Upper lobe of right lung (tissue), 1 donor: ENCODE data around the gene LARP1B. TPM values are rescaled to one million over a fixed set of nuclear protein-coding genes. Genes with fewer than 3 reads are reported as not detected.
"Not testable (repeated sequence)": the region's sequence is repeated elsewhere in the genome, so short reads cannot be mapped to it uniquely, and the experiment has no call there.

Experiments
- ATAC-seq: fragments of 200-7000 bp; cut with Tn5 transposase; one replicate; pipeline ENCODE4 v1.9.1; 2020; ENCODE audit warnings: mild to moderate bottlenecking, moderate library complexity
- DNase-seq: peaks from one replicate; pipeline ENCODE4 v3.0.0-alpha.2; 2020
- H3K27ac ChIP-seq: fragments of 200-600 bp; one replicate; pipeline ENCODE4 v1.8.0; 2022
- H3K27me3 ChIP-seq: fragments of 200-600 bp; one replicate; pipeline ENCODE4 v1.8.0; 2022; ENCODE audit warnings: mild to moderate bottlenecking
- H3K36me3 ChIP-seq: fragments of 200-600 bp; one replicate; pipeline ENCODE4 v1.8.0; 2022
- H3K4me1 ChIP-seq: fragments of 200-600 bp; one replicate; pipeline ENCODE4 v1.8.0; 2022
- H3K4me3 ChIP-seq: fragments of 200-600 bp; one replicate; pipeline ENCODE4 v1.8.0; 2022; ENCODE audit warnings: mild to moderate bottlenecking
- H3K9me3 ChIP-seq: fragments of 200-600 bp; one replicate; pipeline ENCODE4 v1.8.0; 2022
- intact Hi-C: fragments of 100-400 bp; cut with DNase I; formaldehyde crosslinking; loops from one replicate; pipeline ENCODE4 v1.11.0; 2022
- long read RNA-seq: library from polyadenylated mRNA; unstranded; transcript quantifications from one replicate; pipeline ENCODE4 v2.0.0, GENCODE V29; 2021
- total RNA-seq: library from RNA; stranded (reverse); fragmentation: NEBNext Ultra II Directional; extraction: Animal tissue kit (Norgen Biotek cat#: 25700); gene quantifications from one replicate; pipeline ENCODE4 v1.2.1, GENCODE V29; 2021
- TF ChIP-seq, protein P1 (sequence below): fragments of 200-600 bp; IDR thresholded peaks from one replicate; pipeline ENCODE4 v1.8.0; 2022; ENCODE audit warnings: antibody characterized with exemption
- donor health status: DM: no; HTN: yes; CAD: no; lungs with severe emphysema.

The LARP1B gene
- 16.8 TPM for total RNA-seq
- long read RNA-seq, partial matches to known transcripts: 2 of 19 reads
- long read RNA-seq, other reads (novel, unspliced or antisense): 9 of 19 reads

DNA sequence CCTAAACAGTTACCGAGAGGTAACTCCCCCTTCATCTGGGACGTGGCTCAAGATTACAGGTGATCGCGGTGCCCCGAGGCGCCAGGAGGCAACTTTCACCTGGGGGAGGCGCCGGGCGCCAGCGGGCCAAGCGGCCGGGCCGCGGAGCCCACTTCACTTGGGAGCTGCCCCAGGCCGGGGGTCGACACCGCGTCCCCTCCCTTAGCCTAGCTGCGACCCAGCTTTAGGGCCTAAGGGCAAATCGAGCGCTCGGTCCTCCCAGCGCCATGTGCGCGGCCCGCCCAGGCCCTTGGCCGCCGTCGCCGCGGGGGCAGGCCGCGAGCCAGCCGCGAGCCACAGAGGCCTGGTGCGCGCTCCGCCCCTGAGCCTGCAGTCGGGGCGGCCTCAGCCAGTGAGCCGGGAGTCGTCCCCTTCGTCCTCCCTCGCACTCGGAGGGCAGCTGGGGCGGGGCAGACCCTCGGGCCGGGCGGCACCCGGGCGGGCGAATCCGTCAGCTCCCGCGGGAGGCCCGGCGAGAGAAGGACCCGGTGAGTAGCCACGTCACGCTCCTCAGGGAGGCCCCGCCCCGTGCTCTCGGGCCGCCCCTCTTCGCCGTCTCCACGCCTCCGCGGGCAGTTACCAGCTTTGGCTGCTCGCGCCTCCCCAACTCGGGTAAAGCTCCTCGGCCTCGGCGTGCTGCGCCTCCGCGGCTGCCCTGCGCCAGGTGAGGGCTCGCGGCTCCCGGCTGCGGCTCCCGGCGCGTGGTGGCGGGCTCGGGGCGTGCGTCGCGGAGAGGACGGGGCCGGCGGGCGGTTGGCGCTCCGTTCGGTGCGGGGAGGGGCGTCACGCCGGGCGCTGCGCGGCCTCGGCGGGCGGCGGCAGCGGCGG, at the start of gene LARP1B:
LARP1B (plus strand) TSS at position 614 of the 867 bp plus-strand sequence. CDS start 13,640 bp downstream, outside the sequence.
- intact Hi-C loops: no loop called here
- Histone ChIP-seq H3K9me3 (no peaks in the 10 kb centered on the region), H3K27me3 (no peaks in the 10 kb centered on the region), H3K4me3 (peak within 1 kb of the TSS; percentile 72), H3K36me3 (no peaks in the 10 kb centered on the region), H3K27ac (peak within 1 kb of the TSS; percentile 97), H3K4me1 (no peaks in the 10 kb centered on the region)
- peak; percentile 99 for DNase-seq
- TF ChIP-seq, protein P1, sequence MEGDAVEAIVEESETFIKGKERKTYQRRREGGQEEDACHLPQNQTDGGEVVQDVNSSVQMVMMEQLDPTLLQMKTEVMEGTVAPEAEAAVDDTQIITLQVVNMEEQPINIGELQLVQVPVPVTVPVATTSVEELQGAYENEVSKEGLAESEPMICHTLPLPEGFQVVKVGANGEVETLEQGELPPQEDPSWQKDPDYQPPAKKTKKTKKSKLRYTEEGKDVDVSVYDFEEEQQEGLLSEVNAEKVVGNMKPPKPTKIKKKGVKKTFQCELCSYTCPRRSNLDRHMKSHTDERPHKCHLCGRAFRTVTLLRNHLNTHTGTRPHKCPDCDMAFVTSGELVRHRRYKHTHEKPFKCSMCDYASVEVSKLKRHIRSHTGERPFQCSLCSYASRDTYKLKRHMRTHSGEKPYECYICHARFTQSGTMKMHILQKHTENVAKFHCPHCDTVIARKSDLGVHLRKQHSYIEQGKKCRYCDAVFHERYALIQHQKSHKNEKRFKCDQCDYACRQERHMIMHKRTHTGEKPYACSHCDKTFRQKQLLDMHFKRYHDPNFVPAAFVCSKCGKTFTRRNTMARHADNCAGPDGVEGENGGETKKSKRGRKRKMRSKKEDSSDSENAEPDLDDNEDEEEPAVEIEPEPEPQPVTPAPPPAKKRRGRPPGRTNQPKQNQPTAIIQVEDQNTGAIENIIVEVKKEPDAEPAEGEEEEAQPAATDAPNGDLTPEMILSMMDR: no peak
- peak; percentile 97 for ATAC-seq

DNA sequence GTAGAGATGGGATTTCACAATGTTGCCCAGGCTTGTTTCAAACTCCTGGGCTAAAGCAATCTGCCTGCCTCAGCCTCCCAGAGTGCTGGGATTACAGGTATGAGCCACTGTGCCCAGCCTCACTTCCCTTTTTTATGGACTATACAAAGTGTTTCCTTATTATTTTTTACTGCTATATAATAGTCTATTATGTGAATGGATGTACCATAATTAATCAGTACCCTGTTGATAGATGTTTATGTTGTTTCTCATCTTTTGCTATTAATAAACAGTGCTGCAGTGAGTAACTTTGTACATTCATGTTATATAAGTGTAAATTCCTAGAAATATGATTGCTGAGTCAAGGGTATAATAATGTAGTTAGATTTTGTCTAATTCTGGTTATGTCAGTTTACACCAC, 35.8 kb upstream of the LARP1B start:
- Histone ChIP-seq H3K27ac (no peak overlapping the region), H3K9me3 (no peaks in the 10 kb centered on the region), H3K4me1 (no peaks in the 10 kb centered on the region), H3K4me3 (no peak overlapping the region), H3K36me3 (peaks cover 60% of the 10 kb centered on the region), H3K27me3 (no peaks in the 10 kb centered on the region)
- TF ChIP-seq, protein P1: no peak
- DNase-seq: no peak
- ATAC-seq: no peak
- intact Hi-C loops: no loop called here

DNA sequence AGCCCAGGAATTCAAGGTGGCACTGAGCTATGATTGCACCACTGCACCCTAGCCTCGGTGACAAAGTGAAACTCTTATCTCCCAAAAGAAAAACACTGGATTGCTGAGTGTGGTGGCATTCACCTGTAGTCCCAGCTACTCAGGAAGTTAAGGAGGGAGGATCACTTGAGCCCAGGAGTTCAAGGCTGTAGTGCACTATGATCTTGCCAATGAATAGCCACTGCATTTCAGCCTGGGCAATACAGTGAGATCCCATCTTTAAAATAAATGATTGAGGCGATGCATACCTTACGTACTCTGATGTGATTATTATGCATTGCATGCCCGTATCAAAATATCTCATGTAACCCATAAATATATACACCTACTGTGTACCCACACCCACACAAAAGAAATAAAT, 31.2 kb upstream of the LARP1B start:
- Histone ChIP-seq H3K27me3 (no peaks in the 10 kb centered on the region), H3K9me3 (no peaks in the 10 kb centered on the region), H3K4me3 (no peak overlapping the region), H3K36me3 (peaks cover 36% of the 10 kb centered on the region), H3K4me1 (no peaks in the 10 kb centered on the region), H3K27ac (no peak overlapping the region)
- intact Hi-C loops: no loop called here
- TF ChIP-seq, protein P1: no peak
- DNase-seq (no peak), ATAC-seq (no peak)

DNA sequence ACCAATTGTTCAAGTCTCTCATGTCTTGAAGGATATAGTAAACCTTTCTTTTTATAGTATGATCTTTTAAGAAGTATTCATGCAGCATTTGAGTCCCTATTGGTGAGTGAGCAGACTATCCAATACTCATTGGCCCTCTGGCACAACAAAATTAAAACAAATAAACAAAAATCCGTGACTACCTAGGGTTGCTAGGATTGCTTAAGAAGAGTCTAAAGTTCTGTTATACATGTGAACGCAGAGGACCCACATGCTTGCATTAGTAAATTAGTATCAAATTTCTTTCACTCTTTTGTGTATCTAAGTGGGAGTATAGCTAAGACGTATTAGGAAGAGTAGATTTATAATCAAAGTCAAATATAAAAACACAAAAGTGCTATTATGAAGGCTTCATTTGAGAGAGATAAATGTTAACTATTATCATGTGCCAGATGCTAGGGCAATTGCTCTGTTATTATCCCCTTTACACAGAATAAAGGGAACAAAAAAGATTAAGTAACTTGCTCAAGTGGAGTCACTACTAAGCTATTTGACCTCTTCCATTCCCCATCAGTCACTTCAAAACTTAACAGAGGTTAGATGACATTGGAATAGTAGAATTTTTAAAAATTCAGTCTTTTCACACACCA, 29.2 kb upstream of the LARP1B start:
- no peak for DNase-seq
- intact Hi-C loops: no loop called here
- Histone ChIP-seq H3K27me3 (no peaks in the 10 kb centered on the region), H3K9me3 (no peaks in the 10 kb centered on the region), H3K4me3 (no peak overlapping the region), H3K4me1 (no peaks in the 10 kb centered on the region), H3K27ac (no peak overlapping the region), H3K36me3 (peaks cover 36% of the 10 kb centered on the region)
- ATAC-seq: no peak
- TF ChIP-seq, protein P1: no peak

DNA sequence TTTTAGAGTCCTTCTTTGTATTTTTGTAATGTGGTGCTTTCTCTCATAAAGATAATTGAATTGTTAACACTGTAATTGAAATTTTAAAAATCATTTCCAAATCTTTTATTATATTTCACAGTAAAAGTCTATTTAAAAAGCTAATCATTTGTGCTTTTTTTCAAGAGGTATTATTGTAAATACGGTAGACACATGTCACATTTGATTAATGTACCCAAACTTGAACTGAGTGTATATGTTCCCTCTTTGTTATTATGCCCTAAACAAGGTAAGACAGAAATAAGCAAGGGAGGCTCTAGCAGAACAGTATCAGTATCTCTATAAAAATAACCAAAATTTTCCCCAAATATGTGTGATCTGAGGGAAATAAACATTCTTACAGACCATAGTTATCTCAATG, 21.5 kb upstream of the LARP1B start:
- ATAC-seq (no peak), DNase-seq (no peak)
- no peaks in the 10 kb centered on the region for H3K36me3 ChIP-seq
- TF ChIP-seq, protein P1: no peak
- H3K4me1 ChIP-seq: no peaks in the 10 kb centered on the region
- intact Hi-C loops: no loop called here
- no peak overlapping the region for H3K27ac ChIP-seq
- no peak overlapping the region for H3K4me3 ChIP-seq
- no peaks in the 10 kb centered on the region for H3K9me3 ChIP-seq
- no peaks in the 10 kb centered on the region for H3K27me3 ChIP-seq

DNA sequence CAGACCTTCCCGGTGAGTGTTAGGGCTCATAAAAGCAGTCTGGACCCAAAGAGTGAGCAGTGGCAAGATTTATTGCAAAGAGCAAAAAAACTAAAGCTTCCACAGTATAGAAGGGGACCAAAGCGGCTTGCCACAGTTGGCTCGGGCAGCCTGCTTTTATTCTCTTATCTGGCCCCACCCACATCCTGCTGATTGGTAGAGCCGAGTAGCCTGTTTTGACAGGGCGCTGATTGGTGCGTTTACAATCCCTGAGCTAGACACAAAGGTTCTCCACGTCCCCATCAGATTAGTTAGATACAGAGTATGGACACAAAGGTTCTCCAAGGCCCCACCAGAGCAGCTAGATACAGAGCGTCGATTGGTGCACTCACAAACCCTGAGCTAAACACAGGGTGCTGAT, 14.1 kb upstream of the LARP1B start:
- ATAC-seq, H3K9me3 ChIP-seq, H3K27me3 ChIP-seq, H3K27ac ChIP-seq, H3K4me1 ChIP-seq, DNase-seq, H3K4me3 ChIP-seq, intact Hi-C loops, H3K36me3 ChIP-seq: not testable (repeated sequence)

DNA sequence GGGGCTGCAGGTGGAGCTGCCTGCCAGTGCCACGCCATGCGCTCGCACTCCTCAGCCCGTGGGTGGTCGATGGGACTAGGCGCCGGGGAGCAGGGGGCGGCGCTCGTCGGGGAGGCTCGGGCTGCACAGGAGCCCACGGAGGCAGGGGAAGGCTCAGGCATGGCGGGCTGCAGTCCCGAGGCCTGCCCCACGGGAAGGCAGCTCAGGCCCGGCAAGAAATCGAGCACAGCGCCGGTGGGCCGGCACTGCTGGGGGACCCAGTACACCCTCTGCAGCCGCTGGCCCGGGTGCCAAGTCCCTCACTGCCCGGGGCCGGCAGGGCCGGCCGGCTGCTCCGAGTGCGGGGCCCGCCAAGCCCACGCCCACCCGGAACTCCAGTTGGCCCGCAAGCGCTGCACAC, 13.6 kb upstream of the LARP1B start:
- H3K27me3 ChIP-seq, H3K9me3 ChIP-seq, H3K4me1 ChIP-seq, H3K36me3 ChIP-seq, ATAC-seq, intact Hi-C loops, DNase-seq, H3K27ac ChIP-seq, H3K4me3 ChIP-seq: not testable (repeated sequence)

DNA sequence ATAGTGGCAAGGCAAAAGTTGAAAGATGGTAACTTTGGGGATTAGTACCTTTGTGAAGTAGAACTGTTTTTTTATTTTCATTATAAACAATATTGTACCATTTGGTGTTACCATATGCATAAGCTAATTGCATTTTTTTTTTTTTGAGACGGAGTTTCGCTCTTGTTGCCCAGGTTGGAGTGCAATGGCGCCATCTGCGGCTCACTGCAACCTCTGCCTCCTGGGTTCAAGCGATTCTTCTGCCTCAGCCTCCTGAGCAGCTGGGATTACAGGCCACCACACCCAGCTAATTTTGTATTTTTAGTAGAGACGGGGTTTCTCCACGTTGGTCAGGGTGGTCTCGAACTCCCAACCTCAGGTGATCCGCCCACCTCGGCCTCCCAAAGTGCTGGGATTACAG, 9.9 kb upstream of the LARP1B start:
- intact Hi-C loops, H3K36me3 ChIP-seq, H3K9me3 ChIP-seq, DNase-seq, H3K27ac ChIP-seq, H3K4me3 ChIP-seq, H3K4me1 ChIP-seq, ATAC-seq, H3K27me3 ChIP-seq: not testable (repeated sequence)

DNA sequence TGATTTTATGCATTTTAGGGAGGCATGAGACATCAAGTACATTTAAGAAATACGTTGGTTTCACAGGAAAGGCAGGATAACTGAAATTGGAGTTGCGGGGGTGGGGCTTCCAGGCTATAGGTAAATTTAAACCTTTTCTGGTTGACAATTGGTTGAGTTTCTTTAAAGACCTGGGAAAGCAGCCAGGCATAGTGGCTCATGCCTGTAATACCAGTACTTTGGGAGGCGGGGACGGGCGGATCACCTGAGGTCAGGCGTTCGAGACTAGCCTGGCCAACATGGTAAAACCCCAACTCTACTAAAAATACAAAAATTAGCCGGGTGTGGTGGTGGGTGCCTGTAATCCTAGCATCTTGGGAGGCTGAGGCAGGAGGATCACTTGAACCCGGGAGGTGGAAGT, 6.2 kb upstream of the LARP1B start:
- H3K36me3 ChIP-seq, H3K9me3 ChIP-seq, H3K27ac ChIP-seq, H3K27me3 ChIP-seq, H3K4me3 ChIP-seq, intact Hi-C loops, H3K4me1 ChIP-seq, DNase-seq, ATAC-seq: not testable (repeated sequence)
